GM19372 (cell line): ENCODE measurements around the gene ABCD2.
"Not testable (repeated sequence)": the region's sequence is repeated elsewhere in the genome, so short reads cannot be mapped to it uniquely, and the experiment has no call there.

Experiments
- ATAC-seq: cut with Tn5 transposase; IDR thresholded peaks from one replicate; pipeline ENCODE4 v1.9.1; 2021; ENCODE audit warnings: mild to moderate bottlenecking, low read depth, moderate library complexity; ENCODE audit not compliant: unreplicated experiment

The ABCD2 gene

DNA sequence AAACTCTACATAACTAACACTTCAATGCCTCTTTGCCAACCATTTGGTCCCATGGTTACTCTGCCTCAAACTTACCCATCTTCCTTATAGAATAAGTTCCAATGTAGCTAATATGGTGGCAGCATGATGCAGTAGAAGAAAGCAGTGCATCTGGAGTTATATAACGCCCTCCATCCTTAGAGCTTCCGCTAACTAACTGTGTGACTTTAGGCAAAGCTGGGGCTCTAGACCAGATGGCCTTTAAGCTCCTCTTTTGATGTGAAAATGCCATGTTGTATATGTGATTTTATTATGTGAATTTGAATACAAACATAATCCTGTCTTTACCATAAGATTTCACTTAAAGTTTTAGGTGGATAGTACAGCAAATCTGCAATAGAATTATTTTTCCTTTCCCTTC lies 6.1 kb downstream of the ABCD2 start:
- ATAC-seq, result no peak

- no peak for ATAC-seq
Measured at GRCh38 chr12:39612250-39612649, 7.4 kb downstream of the ABCD2 start.

- no peak for ATAC-seq
Measured at GRCh38 chr12:39611818-39612217, 7.8 kb downstream of the ABCD2 start.

GRCh38 chr12:39610436-39611025 lies 9.1 kb downstream of the ABCD2 start:
- no peak for ATAC-seq

GRCh38 chr12:39606712-39607423 lies 12.7 kb downstream of the ABCD2 start:
- ATAC-seq, result no peak

GRCh38 chr12:39605996-39606395 lies 13.6 kb downstream of the ABCD2 start:
- ATAC-seq, result no peak

DNA sequence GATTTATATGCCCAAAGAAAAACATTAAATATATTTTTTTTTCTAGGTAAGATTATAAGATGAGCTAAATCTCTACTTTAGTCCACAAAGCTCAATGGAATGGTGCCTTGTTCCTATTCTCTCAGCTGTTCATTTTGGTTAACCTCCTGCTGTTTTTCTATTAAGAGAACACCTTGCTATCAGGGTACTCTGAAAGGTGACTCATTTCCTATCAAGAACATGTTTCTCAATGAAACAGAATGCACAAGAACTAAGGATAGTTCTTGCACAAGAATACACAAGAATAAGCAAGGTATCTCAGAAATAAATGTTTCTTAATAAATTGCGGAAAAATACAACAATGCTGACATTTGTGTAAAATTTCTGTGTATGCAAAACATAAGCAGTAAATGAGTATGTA lies 14.1 kb downstream of the ABCD2 start:
- ATAC-seq, result no peak

DNA sequence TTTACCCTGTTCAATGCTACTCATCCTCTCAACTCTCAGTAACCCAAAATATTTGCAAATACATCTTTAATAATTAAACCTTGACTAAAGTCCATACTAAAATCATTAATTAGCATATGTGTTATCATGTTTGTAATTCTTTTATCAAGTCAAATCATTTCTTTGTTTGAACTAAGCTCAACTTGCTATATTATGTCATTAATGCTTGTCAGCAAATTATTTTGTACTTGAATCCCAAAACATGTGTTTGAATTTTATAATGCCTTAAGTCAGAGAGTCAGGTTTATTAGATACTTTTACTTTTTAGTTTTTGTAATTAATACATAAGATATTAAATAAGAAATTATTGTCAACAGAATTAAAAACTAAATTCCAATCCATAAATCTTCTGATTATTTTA lies 16.5 kb downstream of the ABCD2 start:
- no peak for ATAC-seq

DNA sequence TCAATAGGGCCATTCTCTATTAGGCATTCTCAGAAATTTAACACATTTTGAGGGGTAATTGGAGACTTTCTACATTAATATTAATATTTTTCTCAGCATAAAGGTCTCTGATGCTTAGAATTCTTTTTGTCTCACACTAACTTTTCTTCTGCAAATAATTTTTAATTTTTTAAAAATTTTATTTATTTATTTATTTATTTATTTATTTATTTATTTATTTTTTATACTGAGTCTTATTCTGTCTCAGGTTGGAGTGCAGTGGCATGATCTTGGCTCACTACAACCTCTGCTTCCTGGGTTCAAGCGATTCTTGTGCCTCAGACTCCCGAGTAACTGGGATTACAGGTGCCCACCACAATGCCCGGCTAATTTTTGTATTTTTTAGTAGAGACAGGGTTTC lies 17.7 kb downstream of the ABCD2 start:
- not testable (repeated sequence) for ATAC-seq

- ATAC-seq, result no peak
Measured at GRCh38 chr12:39595928-39596327, 23.7 kb downstream of the ABCD2 start.

GRCh38 chr12:39592295-39592694 lies 27.3 kb downstream of the ABCD2 start:
- ATAC-seq, result no peak

GRCh38 chr12:39588348-39588747 lies 31.3 kb downstream of the ABCD2 start:
- ATAC-seq, result no peak

DNA sequence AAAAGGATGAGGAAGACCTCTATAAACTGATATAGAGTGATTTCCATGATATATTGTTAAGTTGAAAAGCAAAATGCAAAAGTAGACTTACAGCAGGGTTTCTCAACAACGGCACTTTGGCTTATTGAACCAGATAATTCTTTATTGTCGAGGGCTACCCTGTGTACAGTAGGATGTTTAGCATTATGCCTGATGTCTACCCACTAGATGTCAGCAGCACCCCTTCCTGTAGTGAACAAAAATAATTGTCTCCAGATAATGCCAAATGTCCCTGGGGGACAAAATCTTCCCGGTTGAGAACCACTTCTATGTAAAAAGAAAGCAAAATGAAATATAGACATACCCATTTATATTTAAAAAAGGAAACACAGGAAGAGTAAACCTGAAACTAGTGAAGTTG lies 32.4 kb downstream of the ABCD2 start:
- ATAC-seq, result peak; percentile 70

- ATAC-seq, result no peak
Measured at GRCh38 chr12:39586816-39587215, 32.8 kb downstream of the ABCD2 start.

- ATAC-seq, result no peak
Measured at GRCh38 chr12:39581592-39581991, 38.0 kb downstream of the ABCD2 start.

- ATAC-seq, result no peak
Measured at GRCh38 chr12:39575498-39575875, 44.1 kb downstream of the ABCD2 start.

- ATAC-seq, result no peak
Measured at GRCh38 chr12:39574785-39575497, 44.7 kb downstream of the ABCD2 start.

DNA sequence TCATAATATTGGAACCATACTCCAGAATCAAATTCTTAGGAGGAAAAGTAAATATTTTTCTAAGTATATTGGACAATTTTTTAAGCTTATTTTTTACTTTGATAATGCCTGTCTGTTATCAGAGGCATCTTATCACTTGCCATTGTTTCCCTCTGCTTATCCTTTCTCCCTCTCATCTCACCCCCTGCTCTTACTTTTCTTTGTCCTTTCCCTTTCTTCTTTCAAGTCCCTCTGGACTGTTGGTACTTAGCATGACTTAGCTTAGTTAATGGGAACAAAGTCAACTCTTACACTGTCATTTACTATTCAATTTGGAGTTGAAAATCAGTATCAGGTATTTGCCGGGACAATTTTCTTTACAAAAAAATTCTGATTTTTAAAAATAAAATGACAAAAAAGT lies 45.2 kb downstream of the ABCD2 start:
- no peak for ATAC-seq

DNA sequence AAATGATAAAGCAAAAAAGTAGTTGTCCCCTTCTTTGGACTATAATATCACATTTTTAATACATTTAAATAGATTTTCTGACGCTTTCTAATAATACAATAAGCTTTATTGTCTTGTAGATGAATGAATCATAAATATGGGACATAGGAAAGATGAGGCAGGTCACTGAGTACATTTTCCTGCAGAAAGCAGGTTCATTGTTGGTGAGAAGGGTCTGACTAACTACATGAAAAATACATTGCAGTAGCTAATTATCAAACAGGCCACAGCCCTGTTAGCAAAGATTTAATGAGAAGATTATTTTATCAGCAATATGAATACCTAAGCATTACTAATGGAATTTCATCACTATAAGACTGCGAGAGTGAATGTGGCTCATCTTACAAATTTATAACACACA lies 45.6 kb downstream of the ABCD2 start:
- no peak for ATAC-seq

DNA sequence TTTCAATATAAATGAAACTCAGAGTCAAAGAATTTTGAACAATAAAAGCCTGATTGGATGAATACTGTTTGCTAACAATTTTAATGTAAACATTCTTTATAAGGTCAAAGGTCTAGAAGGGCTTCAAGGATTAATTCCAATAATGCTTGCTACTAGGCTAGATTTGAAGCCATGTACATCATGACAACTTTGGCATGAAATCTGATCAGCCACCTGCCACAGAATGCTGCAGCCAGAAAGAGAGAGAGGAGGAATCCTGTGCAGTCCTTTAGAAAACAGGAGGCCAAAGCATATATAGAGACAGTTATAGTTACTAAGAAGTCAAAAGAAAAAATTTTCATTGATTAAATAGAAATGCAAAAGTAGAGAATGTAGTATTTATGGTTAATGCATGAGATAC lies 47.1 kb downstream of the ABCD2 start:
- ATAC-seq, result no peak

GRCh38 chr12:39571351-39571750 lies 48.3 kb downstream of the ABCD2 start:
- no peak for ATAC-seq

DNA sequence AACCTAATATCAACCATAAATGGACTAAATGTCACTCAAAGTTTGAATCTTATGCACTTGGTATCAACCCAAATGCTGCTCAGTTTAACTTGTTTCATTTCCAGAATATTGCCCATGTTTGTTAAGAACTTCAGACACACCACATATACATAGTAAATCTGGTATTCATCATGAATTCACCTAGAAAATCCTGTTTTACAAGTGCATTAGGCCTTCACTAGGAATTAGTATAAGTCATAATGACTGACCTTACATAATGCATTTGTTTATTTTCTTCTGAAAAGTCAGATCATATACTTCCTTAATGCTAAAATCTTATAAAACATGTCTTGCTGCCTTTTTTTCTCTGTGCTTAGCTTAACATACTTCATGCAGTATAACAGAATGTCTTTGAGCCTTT lies 66.1 kb downstream of the ABCD2 start:
- no peak for ATAC-seq
